Left lung (tissue), 10 donors: ENCODE results near the gene CAMK1. TPM values are rescaled to one million over a fixed set of nuclear protein-coding genes. Genes with fewer than 3 reads are reported as not detected.
"Not testable (repeated sequence)": the region's sequence is repeated elsewhere in the genome, so short reads cannot be mapped to it uniquely, and the experiment has no call there.

Experiments used
- ATAC-seq: fragments of 200-7000 bp; cut with Tn5 transposase; one replicate; pipeline ENCODE4 v1.9.1; 2020; ENCODE audit warnings: moderate library complexity
- DNase-seq, 4 donors: peaks; one replicate each; pipeline ENCODE4 v3.0.0-alpha.2; 2013 to 2020
- H3K27ac ChIP-seq, 2 donors: fragments of 200-600 bp; sonication (generic) in 1 of 2; one replicate each; pipeline versions ENCODE4 v1.5.0 to v1.8.0; 2020 to 2021
- H3K27me3 ChIP-seq, 2 donors: fragments of 200-600 bp; sonication (generic) in 1 of 2; one replicate each; pipeline versions ENCODE4 v1.5.0 to v1.8.0; 2020 to 2021
- H3K36me3 ChIP-seq, 2 donors: fragments of 200-600 bp; sonication (generic) in 1 of 2; one replicate each; pipeline versions ENCODE4 v1.5.0 to v1.8.0; 2020 to 2021
- H3K4me1 ChIP-seq, 2 donors: fragments of 200-600 bp; one replicate each; pipeline ENCODE4 v1.8.0; 2021
- H3K4me3 ChIP-seq, 2 donors: fragments of 200-600 bp; sonication (generic) in 1 of 2; one replicate each; pipeline versions ENCODE4 v1.5.0 to v1.8.0; 2020 to 2021; ENCODE audit warnings: mild to moderate bottlenecking in 1 of 2
- H3K9me3 ChIP-seq, 2 donors: fragments of 200-600 bp; sonication (generic) in 1 of 2; one replicate each; pipeline versions ENCODE4 v1.5.0 to v1.8.0; 2020 to 2021
- intact Hi-C, 2 donors: fragments of 100-400 bp; cut with DNase I; formaldehyde crosslinking; loops; one replicate each; pipeline versions ENCODE4 v1.11.2 to v1.14.2; 2022
- polyA plus RNA-seq, 6 donors: library from polyadenylated mRNA; unstranded; fragments of 120-200 nt; gene quantifications; one replicate each; pipeline ENCODE4 v1.2.1, GENCODE V29; 2013; ENCODE audit not compliant: insufficient read length in 6 of 6
- total RNA-seq, 2 donors: library from RNA; stranded (reverse); fragmentation: NEBNext Ultra II Directional; extraction: Animal tissue kit (Norgen Biotek cat#: 25700); gene quantifications; one replicate each; pipeline ENCODE4 v1.2.1, GENCODE V29; 2021
- TF ChIP-seq, protein P1 (sequence below), 2 donors: fragments of 200-600 bp; sonication (generic) in 1 of 2; IDR thresholded peaks; one replicate each; pipeline versions ENCODE4 v1.5.0 to v1.8.0; 2021; ENCODE audit warnings: antibody characterized with exemption in 2 of 2
- donor health status: DM: no; HTN: yes; CAD: no.
- donor health status: DM: no; HTN: no; CAD: no.

Gene CAMK1
- total and polyA plus RNA-seq, 8 donors: 18.4 to 37.5 (median 23.6) TPM

DNA sequence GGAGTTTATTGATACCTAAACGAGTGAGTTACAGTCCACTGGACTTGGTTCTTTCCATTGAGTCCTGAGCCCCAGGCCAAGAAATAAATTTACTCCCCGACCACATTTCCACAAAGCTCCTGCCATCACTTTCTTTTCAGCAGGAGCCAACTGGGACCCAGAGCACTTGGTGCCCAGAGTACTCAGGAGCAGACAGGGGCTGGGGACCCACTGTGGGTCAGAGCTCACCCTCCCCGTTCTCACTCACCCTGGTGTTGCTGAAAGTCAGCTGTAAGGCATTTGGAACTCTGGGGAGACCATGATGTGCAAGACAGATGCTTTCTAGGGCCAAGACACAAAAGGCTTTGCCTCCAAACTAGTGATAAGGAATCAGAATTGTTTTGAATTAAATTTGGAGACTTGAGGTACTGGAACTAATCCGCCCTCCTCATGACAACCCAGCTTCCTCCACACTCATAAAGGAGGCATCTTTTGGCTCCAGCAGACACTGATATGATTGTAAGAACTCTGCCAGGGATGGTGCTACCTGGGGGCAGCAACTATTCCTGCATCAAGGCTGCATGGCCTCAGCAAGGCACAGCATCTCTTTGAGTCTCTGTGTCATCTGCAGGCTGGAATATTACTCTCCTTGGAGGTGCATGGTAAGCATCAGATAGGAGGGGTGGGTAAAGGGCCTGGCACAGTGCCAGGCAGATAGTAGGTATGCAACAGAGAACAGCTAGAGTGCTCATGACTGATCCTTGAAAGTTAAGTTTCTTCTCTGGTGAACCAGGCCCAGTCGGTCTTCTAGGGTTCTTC lies 7.3 kb upstream of the CAMK1 start:
- no peaks in the 10 kb centered on the region for H3K9me3 ChIP-seq
- H3K4me3 ChIP-seq: no peak overlapping the region
- TF ChIP-seq, protein P1, sequence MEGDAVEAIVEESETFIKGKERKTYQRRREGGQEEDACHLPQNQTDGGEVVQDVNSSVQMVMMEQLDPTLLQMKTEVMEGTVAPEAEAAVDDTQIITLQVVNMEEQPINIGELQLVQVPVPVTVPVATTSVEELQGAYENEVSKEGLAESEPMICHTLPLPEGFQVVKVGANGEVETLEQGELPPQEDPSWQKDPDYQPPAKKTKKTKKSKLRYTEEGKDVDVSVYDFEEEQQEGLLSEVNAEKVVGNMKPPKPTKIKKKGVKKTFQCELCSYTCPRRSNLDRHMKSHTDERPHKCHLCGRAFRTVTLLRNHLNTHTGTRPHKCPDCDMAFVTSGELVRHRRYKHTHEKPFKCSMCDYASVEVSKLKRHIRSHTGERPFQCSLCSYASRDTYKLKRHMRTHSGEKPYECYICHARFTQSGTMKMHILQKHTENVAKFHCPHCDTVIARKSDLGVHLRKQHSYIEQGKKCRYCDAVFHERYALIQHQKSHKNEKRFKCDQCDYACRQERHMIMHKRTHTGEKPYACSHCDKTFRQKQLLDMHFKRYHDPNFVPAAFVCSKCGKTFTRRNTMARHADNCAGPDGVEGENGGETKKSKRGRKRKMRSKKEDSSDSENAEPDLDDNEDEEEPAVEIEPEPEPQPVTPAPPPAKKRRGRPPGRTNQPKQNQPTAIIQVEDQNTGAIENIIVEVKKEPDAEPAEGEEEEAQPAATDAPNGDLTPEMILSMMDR (IDR thresholded peaks at IDR 0.05): no peak

GRCh38 chr3:9771007-9771406 lies 1.3 kb upstream of the CAMK1 start:
- H3K36me3 ChIP-seq, H3K4me3 ChIP-seq, DNase-seq, H3K9me3 ChIP-seq, ATAC-seq, intact Hi-C loops, H3K27me3 ChIP-seq, H3K27ac ChIP-seq: not testable (repeated sequence)
- peaks cover 12 to 46% of the 10 kb centered on the region in 2 donors for H3K4me1 ChIP-seq

More for the DNA sequence above, 7.3 kb upstream of the CAMK1 start:
- Histone ChIP-seq H3K36me3 (peaks cover 0 to 19% of the 10 kb centered on the region in 2 donors), H3K4me1 (peaks cover 3 to 46% of the 10 kb centered on the region in 2 donors), H3K27ac (no peak overlapping the region), H3K27me3 (no peaks in the 10 kb centered on the region)
- intact Hi-C loops: no loop called here
- ATAC-seq (no peak), DNase-seq (no peak)

DNA sequence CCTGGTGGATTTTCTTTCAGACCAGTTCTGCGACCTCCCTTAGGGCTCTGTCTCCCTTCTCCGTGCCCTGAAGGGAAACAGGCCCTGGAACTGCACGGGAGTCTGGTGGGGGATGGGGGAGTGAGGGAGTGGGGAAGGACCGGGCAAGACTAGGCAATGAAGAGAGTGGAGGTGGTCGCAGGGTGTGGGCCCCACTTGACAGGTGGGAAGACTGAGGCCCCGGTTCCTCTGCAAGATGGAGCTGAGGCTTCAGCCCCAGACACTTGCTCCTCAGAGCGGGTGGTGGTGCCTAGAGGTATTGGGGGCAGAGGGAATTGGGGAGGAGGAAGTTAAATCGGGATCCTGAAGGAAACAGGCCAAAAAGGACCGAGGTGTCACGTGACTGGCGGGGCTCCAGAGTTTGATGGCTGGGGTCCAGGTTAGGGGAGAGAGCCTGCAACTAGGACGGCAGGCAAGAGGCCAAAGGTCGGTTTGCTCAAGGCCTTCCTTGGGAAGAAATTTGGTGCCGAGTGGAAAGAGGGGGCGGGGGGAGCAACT lies 597 bp upstream of the CAMK1 start:
- Histone ChIP-seq H3K4me3 (peak overlapping the region; percentile 63 to 89), H3K27me3 (no peaks in the 10 kb centered on the region), H3K4me1 (peaks cover 12 to 46% of the 10 kb centered on the region in 2 donors), H3K9me3 (no peaks in the 10 kb centered on the region), H3K36me3 (peaks cover 0 to 7% of the 10 kb centered on the region in 2 donors), H3K27ac (peak overlapping the region; percentile 69)
- peak in 3 of 4 donors; percentile 77 to 89 (median 86) for DNase-seq
- intact Hi-C loops: no loop called here
- TF ChIP-seq, protein P1 (IDR thresholded peaks at IDR 0.05): no peak
- ATAC-seq: peak; percentile 22

- Histone ChIP-seq H3K9me3 (no peaks in the 10 kb centered on the region), H3K27me3 (no peaks in the 10 kb centered on the region), H3K4me1 (peaks cover 12 to 46% of the 10 kb centered on the region in 2 donors), H3K4me3 (peak overlapping the region; percentile 63 to 89), H3K36me3 (peaks cover 0 to 11% of the 10 kb centered on the region in 2 donors), H3K27ac (peak overlapping the region; percentile 69)
- intact Hi-C loops: no loop called here
- DNase-seq: no peak
- no peak for ATAC-seq
- TF ChIP-seq, protein P1 (IDR thresholded peaks at IDR 0.05): no peak
These were observed 735 bp downstream of the CAMK1 start for GRCh38 chr3:9769012-9769411.

- DNase-seq (no peak), ATAC-seq (no peak)
- Histone ChIP-seq H3K4me3 (peak overlapping the region in 1 of 2 donors; percentile 63), H3K9me3 (no peaks in the 10 kb centered on the region), H3K4me1 (peaks cover 12 to 46% of the 10 kb centered on the region in 2 donors), H3K36me3 (peaks cover 0 to 12% of the 10 kb centered on the region in 2 donors), H3K27ac (peak overlapping the region in 1 of 2 donors; percentile 62), H3K27me3 (no peaks in the 10 kb centered on the region)
- intact Hi-C loops: no loop called here
- TF ChIP-seq, protein P1 (IDR thresholded peaks at IDR 0.05): no peak
These were observed 1.5 kb downstream of the CAMK1 start for GRCh38 chr3:9768141-9768775.
